ENCODE results near the gene HCN3.

- TF ChIP-seq CTCF (IDR thresholded peaks at IDR 0.05), result no peak
- TF ChIP-seq POLR2A (IDR thresholded peaks at IDR 0.05), result peak; percentile 37
- TF ChIP-seq POLR2AphosphoS5 (IDR thresholded peaks at IDR 0.05), result peak; percentile 50 to 80 (median 78)
Measured at GRCh38 chr1:155255243-155256007, 21.8 kb upstream of the HCN3 start, which contains the start of gene ENTREP3.
